HG03342 (cell line): ENCODE results near the gene COMT.
"Not testable (repeated sequence)": the region's sequence is repeated elsewhere in the genome, so short reads cannot be mapped to it uniquely, and the experiment has no call there.

Experiments
- ATAC-seq: cut with Tn5 transposase; IDR thresholded peaks from one replicate; pipeline ENCODE4 v1.9.1; 2021; ENCODE audit warnings: mild to moderate bottlenecking, moderate library complexity; ENCODE audit not compliant: unreplicated experiment

COMT gene

DNA sequence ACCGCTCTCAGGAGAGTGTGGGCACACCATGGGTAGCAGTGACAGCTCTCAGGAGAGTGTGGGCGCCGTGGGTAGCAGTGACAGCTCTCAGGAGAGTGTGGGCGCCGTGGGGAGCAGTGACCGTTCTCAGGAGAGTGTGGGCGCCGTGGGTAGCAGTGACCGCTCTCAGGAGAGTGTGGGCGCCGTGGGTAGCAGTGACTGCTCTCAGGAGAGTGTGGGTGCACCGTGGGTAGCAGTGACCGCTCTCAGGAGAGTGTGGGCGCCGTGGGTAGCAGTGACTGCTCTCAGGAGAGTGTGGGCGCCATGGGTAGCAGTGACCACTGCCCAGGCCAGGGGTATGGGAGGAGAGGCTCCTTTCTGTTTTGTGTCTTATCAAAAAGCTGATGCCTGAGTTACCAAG is 33.7 kb upstream of the COMT start:
- ATAC-seq, result not testable (repeated sequence)

DNA sequence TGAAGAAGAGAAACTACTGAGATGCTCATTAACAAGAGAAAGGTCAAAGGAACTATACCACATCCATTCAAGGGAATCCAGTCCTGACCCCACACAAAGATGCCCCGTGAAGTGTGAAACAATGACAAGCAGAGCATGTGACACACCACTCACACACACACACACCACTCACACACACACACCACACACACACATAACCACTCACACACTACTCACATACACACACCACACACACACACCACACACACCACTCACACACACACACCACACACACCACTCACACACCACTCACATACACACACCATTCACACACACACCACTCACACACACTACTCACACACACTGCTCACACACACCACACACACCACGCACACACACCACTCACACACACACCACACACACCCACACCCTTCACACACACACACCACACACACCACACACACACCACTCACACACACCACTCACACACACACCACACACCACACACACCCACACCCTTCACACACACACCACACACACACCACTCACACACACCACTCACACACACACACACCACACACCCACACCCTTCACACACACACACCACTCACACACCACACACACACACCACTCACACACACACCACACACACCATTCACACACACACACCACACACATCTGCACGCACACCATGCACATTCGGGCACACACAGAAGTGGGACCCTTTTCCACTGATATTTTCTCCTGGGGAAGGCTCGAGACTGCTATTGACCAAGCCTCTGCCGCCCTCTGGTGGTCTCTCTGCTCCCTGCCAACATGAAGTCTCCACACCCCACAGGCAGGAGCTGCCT is 32.0 kb upstream of the COMT start:
- ATAC-seq, result no peak

DNA sequence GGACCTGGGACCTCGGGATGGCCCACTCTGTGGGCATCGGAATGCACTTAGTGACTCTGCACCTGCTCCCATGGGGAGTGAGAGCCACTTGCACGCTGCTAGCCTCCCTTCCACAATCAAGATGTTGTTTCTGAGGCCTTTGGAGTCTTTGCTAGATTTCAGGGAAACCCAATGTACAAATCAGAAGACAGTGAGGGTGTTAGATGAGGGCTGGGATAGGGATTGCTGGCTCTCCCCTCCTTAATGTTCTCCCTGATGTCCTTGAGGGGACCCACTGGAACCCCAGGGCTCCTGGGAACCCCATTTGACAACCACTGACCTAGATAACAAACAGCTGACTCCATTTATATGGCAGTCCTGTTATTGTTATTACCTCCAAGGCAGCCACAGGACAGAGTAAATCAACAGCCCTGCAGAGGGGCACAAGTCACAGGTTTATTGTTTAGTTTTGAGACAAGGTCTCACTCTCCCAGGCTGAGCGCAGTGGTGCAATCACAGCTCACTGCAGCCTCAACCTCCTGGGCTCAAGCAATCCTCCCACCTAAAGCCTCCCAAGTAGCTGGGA is 31.3 kb upstream of the COMT start:
- ATAC-seq, result no peak

DNA sequence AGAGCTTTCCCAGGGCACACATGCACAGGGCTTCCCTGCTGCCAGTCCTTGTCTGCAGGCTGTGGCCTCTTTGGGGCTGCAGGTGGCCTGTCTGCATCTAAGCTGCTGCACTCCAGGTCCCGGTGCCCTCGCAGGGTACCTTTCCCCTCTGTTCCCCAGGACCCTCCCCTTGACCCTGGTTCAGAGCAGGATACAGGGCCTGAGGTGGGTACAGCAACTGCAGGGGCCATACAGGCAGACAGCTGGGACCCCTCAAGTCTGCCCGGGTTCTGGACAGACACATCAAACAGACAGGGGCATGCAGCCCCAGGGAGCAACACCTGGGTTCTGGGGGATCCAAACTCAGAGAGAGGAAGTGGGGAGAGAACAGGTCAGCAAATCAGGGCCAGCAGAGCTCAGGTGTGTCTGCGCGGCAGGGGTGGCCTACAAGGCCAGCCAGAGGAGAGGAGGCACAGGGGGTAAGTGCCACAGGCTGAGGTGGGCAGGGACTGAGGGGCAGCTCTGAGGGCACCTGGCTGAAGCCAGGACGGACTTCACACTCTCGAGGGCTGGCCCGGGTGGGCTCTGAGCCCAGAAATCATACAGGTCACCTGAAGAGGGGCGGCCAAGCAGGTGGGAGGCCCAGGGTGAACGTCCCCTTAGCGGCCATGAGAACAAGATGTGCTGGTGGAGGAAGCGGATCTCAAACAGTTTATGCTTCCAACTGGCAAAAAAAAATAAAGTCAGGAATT is 29.9 kb upstream of the COMT start:
- no peak for ATAC-seq

DNA sequence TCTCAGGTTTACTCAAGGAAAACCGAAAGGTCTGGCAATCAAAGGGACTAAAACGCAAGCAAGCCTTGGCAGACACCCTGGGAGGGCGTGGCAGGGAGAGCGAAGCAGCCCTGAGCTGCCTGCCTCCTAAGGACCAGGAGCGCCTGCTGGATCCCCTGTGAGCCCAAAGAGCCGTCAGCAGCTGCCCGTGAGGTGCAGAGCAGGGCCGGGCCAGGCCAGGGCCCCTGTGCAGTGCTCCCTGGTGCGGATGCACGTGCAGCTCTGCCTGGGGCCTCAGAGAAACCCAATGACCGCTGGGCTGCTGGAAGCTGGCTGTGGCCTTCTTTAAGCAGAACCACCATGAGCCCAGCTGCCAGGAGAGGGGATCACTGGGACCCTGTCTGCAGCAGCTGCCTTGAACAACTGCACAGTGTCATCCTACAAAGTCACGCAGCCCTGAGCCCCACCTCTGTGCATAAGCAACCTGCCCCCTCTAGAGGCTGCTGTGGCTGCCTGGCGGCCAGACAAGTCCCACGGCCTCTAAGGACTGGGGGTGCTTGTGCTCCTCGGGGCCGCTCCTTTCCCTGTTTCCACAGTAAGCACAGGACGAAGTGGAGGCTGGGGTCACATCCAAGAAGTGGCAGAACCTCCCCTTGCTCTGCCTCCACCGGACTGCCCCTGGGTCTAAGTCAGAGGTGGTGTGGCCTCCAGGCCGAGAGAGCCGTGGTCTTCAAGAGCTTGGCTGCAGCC is 29.1 kb upstream of the COMT start:
- no peak for ATAC-seq

DNA sequence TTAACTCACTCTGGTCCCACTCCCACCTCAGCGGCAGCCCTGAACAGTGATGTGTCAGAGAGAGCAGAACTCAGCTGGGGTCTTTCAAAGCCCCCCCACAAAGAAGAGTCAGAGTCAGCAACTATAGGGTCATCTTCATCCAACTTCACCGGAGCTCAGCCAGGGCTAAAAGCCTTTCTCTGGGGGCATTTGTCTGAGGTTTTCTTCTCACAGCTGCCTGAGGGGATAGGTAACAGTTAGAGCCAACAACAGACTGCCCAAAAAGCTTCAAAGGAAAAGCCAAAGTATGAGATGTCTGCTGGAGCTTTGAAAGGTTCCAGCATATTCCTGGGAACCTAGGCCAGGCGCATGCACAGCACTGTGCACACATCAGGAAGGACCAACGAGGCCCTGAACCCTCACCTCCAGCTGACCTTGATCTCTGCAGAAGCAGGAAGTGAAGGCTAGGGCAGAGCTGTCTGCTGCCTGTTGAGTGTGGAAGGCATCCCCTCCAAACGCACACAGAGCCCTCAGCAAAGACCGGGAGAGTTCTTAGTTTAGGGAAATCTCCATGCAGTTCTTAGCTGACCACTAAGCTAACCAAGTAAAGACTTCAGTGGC is 28.1 kb upstream of the COMT start:
- no peak for ATAC-seq

DNA sequence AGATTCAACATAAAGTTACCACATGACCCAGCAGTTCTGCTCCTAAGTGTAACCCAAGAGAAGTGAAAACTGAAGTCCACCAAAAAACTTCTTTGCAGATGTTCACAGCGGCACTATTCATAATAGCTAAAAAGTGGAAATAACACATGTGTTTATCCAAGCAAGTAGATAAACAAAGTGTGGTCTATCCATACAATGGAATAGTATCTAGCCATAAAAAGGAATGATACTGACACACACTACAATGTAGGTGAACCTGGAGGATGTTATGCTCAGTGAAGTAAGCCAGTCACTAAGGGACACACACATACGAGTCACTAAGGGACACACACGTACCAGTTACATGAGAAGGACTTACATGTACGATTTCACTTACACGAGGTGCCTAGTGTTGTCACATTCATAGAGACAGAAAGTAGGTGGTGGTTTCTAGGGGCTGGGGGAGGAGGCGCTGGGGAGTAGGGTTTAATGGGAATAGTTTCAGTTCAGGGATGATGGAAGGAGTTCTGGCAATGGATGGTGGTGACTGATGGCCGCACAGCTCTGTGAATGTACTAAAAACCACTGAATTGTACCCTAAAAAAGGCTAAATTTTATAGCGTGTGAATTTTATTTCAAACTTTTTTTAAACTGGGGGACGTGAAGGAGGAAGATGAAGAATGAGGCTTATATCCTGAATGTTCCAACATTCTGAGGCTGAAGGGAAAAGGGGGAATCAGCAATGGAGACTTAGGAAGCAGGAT is 27.2 kb upstream of the COMT start:
- no peak for ATAC-seq

DNA sequence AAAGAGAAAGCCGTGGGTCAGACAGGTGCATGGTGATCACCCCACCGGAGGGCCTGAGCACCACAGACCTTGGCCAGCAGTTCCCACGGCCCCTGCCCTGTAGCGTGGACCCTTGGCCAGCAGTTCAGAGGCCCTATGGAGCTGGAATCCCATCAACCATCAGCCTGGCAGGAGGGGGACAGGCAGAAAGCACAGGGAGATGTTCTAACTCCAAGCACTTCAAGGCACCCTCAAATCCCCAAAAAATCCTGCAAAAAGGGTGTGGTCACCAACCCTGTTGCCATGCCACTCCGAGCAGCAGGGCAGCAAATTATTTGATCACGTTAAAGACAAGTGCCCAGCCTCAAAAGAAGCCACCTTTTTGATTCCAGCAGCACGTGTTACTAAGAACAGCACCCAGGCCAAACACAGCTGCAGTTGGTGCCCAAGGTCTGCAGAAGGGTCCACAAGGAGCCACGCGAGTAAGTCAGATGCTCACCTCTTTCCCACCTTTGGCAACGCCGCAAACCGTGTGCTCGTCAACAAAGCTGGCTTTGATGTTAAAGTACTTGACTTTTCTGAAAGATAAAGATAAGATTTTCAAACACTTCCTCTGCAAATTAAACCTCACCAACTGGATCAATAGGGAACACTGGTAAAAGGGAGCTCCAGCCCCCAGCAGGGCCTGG is 26.2 kb upstream of the COMT start:
- no peak for ATAC-seq

DNA sequence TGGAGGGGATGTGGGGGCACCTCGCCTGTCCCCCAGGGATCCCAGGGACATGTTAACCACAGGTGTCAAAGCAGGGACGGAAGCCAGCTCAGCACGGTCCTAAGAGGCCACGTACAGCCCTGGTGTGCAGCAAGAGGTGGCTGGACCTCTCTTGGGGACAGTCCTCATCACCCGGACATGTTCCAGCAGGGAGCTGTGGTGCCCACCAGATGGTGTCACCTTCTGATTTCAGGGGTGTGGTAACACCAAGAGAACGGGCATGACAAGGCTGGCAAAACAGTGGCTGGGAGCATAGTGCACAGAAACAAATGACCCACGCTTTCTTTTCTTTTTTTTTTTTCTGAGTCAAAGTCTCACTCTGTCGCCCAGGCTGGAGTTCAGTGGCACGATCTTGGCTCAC is 25.6 kb upstream of the COMT start:
- no peak for ATAC-seq

DNA sequence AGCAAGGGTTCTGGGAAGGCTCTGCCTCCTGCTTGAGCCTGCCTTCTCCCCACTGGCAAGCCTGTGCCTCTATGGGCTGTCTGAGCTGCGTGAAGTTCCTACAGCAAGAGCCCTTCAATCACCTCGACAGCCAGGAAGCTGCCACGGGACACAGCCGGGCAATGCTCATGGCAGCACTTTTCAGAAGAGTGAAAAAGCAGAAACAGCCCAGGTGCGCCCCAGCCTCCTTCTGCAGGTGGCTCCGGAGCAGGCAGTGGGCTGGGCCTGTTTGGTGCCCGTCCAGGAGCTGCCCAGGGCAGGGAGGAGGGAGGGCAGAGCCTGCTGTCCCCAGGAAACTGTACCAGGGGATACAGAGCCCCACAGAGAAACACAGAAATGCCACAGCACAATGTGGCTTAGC is 24.6 kb upstream of the COMT start:
- ATAC-seq, result no peak

DNA sequence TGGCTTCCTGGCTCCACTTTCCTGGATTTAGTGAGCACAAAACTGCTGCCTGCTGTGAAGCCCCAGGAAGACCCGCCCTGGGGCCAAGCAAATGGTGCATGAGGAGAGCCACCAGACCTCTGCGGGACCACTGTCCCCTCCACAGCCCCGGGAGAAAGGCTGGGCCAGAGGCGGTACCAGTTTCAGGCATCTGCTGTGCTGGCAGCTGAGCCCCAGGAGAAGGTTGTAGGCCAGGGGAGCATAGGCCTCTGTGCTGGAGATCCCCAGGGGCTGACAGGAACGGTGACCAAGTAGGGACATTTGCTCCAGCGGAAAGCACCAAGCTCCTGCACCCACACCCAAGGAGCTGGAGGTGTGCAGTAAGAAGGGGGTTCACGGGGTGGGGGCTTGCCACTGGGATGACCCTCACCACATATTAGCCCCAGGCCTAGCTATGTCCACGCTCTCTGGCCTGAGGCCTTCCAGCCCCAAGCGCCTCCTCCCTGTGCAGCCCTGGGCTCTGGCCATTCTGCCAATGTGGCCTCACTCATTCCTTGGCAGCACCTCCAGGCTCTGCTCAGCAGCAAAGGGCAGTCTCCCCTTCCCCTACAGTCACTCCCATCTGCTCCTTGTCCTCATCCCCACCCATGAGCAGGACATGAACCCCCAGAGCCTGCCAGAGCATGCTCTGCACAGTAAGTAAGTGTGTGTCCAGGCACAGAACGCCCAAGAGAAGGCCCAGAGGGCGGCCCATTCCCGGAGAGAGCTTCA is 24.0 kb upstream of the COMT start:
- ATAC-seq, result no peak

DNA sequence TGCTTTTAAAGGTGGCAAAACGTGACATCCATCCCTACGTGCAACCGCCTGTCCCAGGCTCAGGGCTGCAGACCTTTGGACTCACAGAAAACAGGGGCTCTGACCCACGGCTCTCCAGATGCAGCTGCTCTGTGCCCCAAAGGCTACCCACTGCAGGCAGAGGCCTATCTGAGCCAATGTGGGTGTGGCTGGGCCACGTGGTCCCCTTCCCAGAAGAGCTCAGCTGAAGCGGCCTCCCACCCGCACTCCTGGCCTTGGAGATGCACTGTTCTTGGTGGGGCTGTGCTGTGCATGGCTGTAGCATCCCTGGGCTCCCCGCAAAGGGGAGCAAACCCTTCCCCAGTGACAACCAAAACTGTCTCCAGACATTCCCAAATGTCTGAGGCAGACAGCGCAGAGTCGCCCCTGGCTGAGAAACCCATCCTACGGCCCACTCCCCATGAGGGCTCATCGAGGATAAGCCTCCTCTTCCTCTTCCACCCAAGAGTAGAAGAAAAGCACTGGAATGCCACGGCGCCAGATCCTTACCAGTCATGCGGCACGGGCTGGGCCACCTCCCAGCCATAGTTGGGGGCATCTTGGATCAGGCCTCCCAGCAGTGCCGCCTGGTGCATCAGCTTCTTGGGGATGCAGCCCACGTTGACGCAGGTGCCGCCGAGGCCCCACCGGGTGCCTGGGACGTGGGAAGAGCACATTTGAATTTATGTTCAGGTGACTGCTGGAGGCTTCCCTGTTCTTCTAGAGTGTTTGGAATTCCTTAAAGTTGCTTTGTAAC is 23.1 kb upstream of the COMT start:
- no peak for ATAC-seq

DNA sequence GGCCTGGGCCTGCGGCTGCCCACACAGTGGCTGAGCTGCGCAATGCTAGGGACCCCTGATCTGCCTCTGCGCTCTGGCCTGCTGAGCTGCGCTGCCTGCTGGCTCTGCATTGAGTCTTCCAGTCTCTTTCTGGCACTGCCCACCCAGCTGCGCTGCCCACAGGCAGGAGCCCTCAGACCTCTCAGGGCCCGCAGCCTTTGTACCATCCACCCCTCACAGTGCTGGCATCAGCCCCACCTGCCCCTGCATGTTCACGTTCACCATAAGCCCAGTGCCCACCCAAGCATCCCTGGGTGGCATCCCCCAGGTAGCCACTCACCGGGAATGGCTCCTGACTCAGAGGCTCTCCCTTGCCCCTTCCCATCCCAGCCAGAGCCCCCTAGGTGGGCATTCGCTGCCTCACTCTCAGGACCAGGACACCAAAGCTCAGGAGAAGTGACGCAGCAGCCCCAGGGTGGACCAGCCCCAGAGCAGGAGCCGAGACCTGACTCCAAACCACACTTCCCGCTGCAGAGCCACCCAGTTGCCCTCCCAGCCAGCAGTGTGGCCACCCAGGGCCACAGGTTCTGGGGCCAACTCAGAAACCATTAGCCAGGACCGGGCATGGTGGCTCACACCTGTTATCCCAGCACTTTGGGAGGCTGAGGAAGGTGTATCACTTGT is 21.7 kb upstream of the COMT start:
- ATAC-seq, result no peak

DNA sequence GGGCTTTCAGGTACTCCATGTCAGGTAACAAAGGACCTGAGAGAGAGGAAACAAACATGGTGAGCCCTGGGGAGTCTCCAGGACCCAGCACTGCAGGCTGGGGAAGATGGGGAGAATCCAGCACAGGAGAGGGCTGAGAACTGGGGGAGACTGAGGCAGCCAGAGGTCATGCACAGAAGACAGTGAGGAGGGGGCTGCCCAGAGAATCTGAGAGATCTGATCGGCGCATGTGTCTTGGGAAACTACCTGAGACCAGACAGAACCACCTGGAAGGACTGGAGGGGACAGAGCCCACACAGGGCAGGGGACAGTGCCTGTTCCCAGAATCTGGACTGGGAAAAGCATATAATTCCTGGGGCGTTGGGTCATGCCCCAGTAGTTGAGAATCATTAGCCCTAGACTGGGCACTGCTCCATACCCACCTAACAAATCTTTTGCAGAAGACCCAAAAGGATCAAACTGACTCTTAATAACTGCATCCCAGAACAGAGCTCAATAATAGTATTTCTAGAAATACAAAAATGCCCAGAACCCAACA is 20.0 kb upstream of the COMT start:
- no peak for ATAC-seq

DNA sequence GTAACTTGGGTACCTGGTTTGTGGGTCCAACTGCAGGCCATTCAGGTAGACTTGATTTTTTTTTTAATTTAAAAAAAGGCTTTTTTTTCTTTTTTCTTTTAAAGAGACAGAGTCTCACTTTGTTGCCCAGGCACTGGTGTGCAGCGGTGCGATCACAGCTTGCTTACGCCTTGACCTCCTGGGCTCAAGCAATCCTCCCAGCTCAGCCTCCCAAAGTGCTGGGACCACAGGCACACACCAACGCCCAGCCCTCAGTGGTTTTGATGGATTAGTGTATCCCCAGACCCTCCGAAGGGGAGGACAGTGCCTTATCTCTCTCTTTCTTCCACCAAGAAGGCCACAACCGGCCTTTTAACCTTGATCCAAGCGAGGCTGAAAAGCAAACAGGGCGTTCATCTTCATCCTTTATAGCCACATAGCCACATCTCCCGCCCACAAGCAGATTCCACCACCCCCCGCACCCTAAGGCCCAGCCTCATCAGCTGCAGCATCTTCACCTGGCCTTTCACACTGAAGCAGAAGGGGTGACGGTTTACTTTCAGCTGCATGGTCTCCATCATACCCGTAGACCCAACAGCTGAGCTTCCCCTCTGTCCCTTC is 17.6 kb upstream of the COMT start:
- no peak for ATAC-seq

DNA sequence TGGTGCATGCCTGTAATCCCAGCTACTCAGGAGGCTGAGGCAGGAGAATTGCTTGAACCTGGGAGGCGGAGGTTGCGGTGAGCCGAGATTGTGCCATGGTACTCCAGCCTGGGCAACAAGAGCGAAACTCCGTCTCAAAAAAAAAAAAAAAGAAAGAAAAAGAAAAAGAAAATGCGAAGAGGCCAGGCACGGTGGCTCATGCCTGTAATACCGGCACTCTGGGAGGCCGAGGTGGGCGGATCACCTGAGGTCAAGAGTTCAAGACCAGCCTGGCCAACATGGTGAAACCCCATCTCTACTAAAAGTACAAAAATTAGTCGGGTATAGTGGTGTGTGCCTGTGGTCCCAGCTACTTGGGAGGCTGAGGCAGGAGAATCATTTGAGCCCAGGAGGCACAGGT is 15.5 kb upstream of the COMT start:
- not testable (repeated sequence) for ATAC-seq

DNA sequence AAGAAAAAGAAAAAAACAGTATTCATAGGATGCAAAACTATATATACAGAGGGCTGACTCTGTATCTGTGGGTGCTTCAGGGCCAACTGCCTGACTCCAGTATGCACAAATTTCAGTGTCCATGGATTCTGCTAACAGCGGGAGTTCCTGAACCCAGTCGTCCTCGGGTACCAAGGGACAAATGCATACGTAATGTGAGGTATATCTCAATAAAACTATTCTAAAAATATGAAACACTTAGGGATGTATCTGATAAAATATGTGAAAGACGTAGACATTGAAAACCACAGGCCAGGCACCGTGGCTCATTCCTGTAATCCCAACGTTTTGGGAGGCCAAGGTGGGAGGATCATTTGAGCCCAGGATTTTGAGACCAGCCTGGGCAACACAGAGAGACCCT is 13.9 kb upstream of the COMT start:
- no peak for ATAC-seq
